ENCODE results near the gene FRMD4A.

GRCh38 chr10:13767676-13768178, 563.0 kb downstream of the FRMD4A start:
- TF ChIP-seq CTCF (IDR thresholded peaks at IDR 0.05) (no peak), POLR2A (IDR thresholded peaks at IDR 0.05) (no peak)

Measured in testis (tissue), 2 donors.